HG03060 (cell line): ENCODE data around the gene DCDC2B.

ENCODE experiments used
- ATAC-seq: cut with Tn5 transposase; IDR thresholded peaks from one replicate; pipeline ENCODE4 v1.9.1; 2021; ENCODE audit warnings: low read depth, moderate number of reproducible peaks; ENCODE audit not compliant: unreplicated experiment

The DCDC2B gene

DNA sequence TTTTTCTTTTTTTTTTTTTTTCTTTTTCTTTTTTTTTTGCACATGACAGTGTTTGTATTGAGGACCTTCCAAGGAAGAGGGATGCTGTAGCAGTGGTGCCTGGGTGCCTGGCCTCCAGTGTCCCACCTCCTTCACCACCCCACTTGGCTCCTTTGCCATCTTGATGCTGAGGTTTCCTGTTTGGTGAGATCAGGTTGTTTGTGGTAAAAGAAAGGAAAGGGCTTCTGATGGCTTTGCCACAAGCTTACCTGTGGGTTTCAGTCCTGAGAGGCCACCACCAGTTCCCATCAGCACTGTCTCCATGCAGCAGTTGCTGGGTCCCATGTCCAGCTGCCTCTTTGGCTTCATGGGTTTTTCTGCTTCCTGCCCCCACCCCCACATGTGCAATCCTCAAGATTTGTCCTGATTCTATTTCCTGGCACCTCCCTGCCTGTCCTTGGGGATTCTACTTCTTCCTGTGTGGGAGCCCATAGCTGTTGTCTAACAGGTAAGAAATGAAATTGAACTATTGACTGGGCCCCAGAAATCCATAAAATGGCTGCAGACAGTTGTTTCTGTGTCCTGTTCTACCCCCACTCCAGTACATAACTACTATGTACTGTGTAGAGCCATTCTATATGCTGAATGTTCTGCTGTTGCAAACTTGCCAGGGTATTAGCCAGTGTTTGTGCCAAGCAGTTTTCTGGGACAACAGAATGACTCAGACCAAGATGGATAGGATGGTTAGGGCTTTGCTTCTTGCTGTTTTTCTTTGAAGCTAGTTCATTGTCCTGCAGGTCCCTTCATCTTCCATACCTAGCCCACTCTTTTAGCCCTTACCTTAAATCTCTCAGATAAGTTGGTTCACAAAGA lies 12.7 kb upstream of the DCDC2B start:
- no peak for ATAC-seq

DNA sequence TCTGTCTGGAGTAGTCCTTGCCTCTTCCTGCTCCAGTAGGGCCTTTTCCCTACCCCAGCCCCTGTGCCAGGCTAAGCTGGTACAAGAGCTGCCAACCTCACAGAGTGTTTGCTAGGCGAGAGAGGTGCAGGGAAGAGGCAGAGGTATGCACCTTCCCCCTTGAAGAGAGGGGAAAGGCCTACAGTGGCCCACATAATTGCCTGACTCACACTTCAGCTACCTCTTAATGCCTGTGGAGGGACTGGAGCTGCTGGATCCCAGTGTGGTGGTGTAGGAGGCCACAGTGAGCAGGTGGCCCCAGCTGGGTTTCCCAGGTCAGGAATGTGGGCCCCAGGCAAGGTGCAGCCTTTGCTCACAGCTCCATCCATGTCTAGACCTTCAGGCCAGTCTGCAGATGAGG lies 11.8 kb upstream of the DCDC2B start:
- ATAC-seq: no peak

DNA sequence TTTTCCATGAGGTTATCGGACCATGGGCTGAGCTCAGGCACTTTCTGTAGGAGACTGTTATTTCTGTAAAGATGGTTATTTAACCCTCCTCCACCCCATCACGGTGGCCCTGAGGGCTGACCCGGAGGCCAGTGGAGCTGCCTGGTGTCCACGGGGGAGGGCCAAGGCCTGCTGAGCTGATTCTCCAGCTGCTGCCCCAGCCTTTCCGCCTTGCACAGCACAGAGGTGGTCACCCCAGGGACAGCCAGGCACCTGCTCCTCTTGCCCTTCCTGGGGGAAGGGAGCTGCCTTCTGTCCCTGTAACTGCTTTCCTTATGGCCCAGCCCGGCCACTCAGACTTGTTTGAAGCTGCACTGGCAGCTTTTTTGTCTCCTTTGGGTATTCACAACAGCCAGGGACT lies 11.1 kb upstream of the DCDC2B start:
- ATAC-seq: no peak

DNA sequence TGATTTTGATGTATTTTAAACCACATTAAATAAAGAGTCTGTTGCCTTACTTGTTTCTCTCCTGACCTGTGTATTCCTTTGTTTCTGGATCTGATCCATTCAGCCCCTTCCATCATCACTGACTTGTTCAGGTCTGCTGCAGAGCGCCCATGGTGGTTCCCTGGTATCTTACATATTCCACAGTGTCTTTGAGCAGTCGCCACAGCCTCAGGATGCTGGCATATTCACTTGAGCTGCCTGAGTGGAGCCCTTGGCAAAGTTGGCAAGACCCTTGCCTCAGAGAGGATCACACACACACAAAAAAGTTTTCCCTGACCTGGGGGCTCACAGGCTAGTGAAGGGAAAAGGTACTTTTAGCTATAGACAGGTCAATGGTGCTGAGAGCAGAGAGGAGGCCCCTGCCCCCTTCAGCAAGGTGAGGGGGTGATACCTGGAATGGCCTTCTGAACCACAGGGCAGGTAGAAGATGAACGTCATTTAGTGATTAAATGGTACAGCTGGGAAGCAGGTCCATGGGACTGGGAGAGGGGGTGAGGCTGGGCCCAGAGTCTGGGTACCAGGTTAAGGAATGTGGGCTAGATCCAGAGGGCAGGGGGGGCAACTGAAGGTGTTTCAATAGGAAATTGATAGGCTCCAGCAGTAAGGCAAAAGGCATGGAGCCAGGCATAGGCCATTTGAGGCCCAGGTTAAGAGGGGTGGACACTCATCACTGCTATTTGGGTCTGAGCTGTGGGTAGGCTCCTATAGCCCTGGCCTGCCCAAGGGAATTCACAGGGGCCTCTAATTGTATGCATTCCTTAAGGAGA lies 10.4 kb upstream of the DCDC2B start:
- no peak for ATAC-seq

DNA sequence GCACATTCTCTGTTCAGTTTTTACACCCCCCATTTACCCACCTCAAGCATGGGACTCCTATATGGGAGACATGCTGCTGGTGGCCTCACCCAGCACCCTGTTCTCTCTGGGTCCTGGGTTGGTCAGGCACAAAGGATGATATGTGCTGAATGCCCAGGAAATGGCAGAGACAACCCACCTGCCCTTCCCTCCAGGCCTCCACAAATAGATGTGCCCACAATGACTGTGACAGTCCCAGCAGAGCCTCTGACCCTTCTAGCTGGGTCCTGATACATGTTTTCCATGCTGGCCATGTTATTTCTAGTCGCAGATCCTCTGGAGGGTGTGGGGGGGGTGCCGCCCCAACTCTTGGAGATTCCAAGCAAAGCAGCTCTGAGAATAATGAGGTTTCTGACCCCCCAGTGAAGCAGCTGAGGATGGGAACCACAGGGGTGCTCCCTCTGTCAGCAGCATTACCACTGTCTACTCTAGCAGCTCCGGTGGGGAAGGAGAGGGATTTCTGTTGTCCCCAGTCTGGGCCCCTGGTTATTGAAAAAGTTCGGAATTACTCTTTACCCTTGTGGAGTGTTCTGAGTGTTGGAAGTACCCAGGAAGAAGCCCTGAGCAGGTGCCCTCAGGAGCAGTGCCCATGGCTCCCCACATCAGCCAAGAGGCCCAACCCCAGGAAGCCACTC lies 9.7 kb upstream of the DCDC2B start:
- ATAC-seq: no peak

DNA sequence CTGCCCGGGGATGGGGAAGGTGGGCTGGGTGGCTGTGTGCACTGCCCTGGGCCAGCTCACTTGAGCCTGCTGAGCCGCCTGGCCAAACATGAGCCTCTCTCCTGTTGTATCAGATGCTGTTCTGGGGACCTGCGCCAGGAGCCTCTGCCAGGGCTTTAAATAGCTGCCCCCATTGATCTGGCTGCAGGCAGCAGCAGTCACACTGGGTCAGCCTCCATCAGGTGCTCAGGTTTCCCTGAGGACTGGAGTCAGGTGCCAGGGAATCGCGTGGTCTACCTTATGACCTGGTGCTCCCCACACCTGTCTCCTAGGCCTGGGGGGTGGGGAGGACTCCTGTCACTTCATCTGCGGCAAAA lies 9.2 kb upstream of the DCDC2B start:
- no peak for ATAC-seq

DNA sequence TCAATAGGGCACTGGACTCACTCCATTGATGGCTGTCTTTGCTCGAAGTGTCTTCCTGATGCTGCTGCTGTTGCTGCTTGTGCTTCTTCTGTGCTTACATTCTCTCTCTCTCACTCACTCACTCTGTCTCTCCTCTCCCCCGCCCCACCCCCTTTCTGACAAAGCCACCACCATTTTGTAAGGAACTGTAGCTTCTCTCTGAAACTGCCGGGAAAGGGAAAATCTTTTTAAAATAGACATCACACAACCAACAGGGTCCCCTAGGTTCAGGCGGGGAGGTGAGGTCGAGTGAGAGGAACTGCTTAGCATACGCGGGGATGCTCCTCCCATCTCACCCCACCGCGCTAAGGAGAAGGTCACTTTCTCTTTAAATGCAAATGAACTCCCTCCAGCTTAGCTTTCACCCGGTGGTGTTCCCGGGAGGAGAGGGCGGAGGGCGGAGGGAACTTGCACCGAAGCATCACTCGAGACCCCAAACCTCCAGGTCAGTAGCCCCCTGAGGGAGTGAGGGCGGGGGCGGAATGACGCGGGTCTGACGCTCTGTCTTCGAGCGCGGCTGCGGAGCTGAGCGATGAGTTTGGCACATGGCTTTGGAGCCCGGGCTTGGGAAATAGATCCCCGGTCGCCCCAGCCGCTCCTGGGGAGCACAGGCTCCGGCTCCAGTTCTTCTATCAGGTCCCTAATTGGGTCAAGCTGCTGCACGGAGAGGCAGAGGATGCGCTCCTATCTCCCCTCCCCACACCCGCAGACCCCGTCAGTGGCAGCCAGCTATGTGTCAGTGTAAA lies 8.5 kb upstream of the DCDC2B start, which contains the start of gene CCDC28B:
CCDC28B (plus strand) TSS at position 370 of the 785 bp plus-strand sequence. CDS start 1,341 bp downstream, outside the sequence.
- ATAC-seq: no peak

DNA sequence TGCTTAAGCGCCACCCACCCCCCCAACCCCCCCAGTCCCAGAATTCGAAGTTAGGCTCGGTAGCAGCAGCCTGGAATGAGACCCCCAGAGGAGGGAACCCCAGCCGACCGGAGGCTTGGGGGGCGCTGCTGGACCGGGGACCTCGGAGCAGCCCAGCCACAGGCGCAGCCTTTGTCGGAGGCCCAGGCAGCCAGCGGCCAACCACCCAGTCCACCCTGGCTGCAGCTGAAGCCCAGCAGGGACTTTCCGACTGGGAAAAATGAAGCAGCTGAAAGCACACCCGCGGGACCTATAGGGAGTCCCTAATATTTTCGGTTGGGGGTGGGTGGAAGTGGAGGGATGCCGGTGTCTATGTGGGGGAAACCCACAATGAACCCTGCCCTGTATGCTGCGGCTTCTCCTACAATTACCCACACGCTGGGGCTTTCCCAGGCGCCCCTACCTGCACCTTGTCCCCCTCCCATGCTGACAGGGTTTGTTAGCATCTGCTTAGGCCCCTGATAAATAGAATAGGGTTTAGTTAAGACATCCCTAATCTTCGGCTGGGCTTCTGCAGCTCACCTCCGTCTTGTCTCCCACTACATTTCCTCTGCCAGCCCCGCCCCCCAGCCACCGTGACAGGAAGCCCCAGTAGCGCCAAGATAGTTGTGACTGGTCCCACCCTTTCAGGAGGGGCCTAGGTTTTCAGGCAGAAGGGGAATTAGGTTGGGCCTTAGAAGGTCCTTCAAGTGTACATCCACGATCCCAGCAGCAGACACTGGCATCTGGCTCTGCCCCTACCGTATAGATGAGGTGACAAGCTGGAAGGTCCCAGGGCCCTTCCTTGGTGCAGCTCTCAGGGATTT lies 7.7 kb upstream of the DCDC2B start:
- ATAC-seq: no peak

DNA sequence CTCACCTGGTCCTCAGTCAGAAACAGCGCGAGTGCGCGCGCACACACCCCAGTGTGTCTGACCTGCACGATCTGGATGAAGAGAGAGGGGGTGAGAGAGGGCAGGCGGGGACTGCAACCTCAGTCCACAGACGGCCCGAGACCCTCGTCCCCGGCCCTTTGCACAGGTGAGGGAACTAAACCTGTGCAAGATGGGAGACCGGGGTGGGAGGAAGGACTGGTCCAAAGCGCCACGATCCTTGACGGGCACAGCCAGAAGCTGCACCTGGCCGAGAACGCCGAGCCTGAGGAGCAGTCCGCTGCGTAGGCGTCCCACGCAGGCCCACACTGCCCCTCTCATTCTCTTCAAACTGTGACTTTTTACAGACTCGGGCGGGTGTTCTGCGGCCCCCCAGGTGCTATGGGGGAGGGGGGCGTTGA lies 3.9 kb upstream of the DCDC2B start:
- ATAC-seq: no peak

DNA sequence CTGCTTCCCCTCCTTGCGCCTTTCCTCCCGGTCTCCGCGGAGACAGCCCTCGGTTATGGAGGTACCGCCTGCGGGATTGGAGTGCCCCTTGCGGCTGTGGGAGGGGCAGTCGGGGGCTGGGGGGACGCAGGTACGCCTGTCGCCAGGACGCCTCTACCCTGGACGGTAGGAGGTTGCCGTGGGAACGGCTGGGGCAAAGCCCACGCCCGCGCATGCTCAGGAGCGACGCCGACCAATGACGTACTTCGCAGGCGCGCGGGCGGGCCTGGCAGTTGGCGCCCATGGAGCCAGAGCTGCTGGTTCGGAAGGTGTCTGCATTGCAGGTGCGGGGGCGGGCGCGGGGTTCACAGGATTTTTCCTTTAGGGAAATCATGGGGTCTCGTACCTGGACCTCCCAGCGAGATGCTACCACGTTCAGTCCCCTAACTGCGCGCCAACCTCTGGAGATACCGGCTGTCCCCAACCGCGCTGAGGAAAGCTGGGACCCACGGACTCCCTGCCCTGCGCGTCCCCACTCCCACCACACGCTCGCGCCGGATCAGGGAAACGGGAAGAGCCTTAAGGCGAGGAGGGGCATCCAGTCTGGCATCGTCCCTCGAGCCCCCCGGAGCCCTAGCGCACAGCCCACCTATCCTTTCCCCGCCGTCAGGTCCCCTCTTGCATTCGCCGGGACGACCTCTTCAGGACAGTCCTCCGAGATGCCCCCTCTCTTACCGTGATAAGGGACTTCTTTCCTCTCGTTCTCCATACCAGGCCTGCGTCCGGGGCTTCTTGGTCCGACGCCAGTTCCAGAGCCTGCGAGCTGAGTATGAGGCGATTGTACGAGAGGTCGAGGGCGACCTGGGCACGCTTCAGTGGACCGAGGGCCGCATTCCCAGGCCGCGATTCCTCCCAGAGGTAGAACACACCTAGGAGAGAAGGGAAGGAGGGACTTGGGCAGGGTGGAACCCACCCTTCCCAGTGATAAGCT lies 3.2 kb upstream of the DCDC2B start, which contains the start of gene IQCC:
IQCC (plus strand) TSS at position 271 of the 970 bp plus-strand sequence; CDS start at position 282, 11 bp downstream.
- ATAC-seq: no peak

DNA sequence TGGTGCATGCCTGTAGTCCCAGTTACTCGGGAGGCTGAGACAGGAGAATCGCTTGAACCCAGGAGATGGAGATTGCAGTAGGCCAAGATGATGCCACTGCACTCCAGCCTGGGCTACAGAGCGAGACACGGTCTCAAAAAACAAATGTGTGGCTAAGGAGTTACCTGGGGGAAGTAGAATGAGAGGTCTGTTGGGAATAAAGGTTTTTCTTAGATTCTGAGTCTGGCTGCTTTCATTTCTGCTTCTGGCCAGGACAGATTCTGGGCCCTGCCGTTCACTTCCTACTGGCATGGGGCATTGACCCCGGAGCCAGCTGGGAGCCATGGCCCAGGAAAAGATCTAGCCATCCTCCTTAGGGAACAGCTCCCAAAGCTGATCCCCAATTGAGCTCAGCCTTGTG lies 420 bp upstream of the DCDC2B start:
- ATAC-seq: no peak

DNA sequence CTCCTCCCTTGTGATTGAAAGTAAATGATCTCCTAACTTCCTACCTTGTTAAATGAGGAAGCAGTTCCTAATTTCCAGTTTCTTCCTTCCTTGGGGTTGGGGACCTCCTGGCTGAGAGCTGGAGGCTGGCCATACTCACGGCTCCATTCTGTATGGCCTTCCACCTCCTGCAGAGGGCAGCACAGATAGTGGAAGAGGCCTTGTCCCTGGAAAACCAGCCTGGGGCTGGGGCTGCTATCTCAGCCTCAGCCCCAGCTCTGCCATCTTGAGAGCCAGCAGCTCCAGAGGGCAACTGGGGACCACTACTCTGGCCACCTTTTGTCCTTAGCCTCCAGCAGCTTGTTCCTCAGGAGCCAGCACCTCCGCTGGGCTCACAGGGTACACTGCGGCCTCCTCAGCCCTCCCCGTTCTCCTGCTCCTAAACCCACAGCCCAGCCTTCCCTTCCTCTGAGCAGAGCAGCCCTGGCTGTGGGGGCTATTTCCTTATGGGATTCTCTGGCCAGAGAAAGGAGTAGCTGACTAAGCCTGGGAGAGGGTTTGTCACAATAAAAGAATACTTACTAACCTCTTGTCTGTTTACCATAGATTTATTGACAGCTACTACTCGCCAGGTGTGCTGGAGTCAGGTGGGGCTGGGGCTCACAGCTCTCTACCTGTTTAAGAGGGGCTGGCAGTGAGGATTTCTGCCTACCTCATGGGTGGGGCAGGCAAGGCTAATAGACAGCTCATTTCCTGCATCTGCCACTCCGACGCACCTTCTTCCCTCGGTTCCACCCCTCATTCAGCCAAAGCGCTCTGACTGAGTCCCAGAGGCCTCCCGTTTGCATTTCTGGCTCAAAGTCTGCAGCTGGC lies 7.0 kb downstream of the DCDC2B start:
- ATAC-seq: no peak

DNA sequence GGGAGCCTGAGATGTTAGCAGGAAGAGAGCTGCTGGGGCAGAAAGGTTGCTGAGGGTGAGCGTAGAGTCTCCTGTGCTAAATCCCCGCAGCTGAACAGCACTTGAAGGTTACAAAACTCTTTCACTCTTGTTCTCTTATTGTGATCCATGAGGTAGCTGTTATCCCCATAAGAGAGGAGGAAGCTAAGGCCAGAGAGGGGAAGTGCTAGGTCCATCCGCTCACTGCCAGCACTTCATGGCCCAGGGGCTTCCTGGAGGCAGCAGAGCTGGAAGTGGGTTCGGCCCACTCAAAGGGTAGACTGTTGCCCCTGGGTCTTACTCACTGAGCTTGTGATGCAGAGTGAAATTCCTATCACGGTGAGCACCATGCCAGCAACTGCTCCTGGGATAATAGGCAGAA lies 7.7 kb downstream of the DCDC2B start:
- ATAC-seq: no peak

DNA sequence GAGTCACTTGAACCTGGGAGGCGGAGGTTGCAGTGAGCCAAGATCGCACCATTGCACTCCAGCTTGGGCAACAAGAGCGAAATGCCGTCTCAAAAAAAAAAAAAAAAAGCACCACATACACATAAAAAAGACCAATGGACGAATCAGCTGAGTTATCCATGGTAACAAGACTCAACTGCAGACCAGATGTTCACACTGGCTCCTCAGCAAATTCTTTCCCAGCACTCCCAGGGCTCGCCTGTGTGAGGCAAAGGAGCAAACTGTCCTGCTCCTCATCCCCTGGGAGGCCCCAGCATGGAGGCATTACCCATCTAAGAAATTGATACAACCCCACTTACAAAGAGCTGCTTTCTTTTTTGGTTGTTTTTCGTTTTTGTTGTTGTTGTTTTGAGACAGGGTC lies 10.1 kb downstream of the DCDC2B start:
- ATAC-seq: no peak

DNA sequence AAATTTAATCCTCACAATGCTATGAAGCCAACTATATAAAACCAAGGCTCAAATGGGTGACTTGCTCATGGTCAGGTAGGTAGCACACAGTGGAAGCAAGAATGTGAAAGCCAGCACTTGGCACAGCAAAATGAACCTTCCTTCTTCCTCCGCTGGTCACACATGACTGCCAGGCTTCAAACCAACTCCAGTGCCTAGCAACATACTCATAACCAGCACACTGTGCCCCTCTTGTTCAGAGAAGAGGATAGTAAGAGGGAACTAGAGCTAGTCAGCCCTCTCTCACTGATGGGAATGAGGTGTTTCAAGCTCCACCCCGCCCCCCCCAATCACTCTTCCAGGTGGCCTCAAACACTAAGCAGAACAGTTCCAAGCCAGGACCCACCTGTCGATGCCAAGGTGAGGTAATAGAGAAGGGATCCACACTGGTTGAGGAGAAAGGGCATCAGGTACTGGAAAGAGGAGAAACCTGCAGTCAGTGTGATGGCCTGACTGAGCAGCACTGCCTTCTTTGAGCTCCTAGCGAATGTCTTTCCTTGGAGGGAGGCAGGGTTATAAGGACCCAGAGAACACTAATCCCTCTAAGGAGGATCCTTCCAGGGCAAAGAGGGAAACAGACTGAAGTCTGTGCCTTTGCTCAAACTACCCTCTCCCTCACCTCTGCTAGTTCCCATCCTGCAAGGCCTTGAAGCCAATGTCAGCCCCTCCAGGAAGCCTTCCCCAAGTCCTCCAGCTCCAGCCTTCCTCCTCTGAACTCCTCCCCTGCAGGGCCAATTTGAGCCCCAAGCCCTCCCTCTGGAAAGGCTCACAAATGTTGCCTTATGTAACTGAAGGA lies 12.1 kb downstream of the DCDC2B start:
- no peak for ATAC-seq

DNA sequence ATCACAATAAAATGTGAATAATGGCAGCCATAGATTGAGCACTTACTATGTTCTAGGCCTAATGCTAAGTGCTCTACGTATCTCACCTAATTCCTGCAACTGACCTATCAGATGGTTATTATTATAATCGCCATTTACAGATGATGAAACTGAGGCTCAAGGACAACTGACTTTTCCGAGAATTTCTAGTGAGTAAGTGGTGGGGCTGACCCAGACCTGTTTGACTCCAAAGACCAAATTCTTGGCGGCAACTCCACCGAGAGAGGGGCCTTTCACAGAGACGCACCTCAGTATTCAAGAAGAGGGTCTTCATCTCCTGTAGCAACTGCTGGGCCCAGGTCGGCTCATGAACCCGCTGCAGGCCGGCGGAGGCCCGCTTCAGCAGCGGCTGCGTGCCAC lies 12.7 kb downstream of the DCDC2B start:
- no peak for ATAC-seq
